Common myeloid progenitor, CD34-positive (primary cell): ENCODE results near the gene NT5C1A.
A peak's percentile ranks its signal among the peaks of the same experiment; 100 is the strongest.

Experiments
- CTCF ChIA-PET: fragments of 350-600 bp; sonication (Branson Sonifier 250); formaldehyde crosslinking; loops from one replicate; lab custom pipeline; 2021; ENCODE audit warnings: antibody characterized with exemption; lab: Charles Lee
- POLR2A ChIA-PET: fragments of 350-600 bp; sonication (Branson Sonifier 250); formaldehyde crosslinking; loops from one replicate; lab custom pipeline; 2021; ENCODE audit warnings: antibody characterized with exemption; lab: Charles Lee
- DNase-seq, 3 donors: peaks; one replicate each; pipeline versions ENCODE4 v3.0.0 to v3.0.0-alpha.2; 2013
- H3K27ac ChIP-seq, 2 experiments: 1 replicate in 1 of 2; 2 replicates in 1 of 2; pipeline ENCODE4 v1.7.0; 2013; ENCODE audit warnings: inconsistent platforms in 2 of 2, low read length in 2 of 2, mild to moderate bottlenecking in 2 of 2, low read depth in 1 of 2, moderate library complexity in 1 of 2; ENCODE audit not compliant: severe bottlenecking in 2 of 2, insufficient read depth in 1 of 2, poor library complexity in 1 of 2
- H3K27me3 ChIP-seq, 5 experiments: replicated peaks in 2 of 5; 1 replicate in 3 of 5; 2 replicates in 2 of 5; pipeline versions ENCODE4 v1.6.1 to v1.7.0; 2013; ENCODE audit warnings: low read length in 4 of 5, mild to moderate bottlenecking in 2 of 5, moderate library complexity in 2 of 5, inconsistent platforms in 1 of 5; ENCODE audit not compliant: insufficient read depth in 5 of 5, control insufficient read depth in 4 of 5
- H3K36me3 ChIP-seq, 4 experiments: 1 replicate in 2 of 4; 2 replicates in 2 of 4; pipeline versions ENCODE4 v1.6.1 to v1.7.0; 2013; ENCODE audit warnings: low read length in 3 of 4, control low read depth in 1 of 4, mild to moderate bottlenecking in 1 of 4; ENCODE audit not compliant: control insufficient read depth in 4 of 4, insufficient read depth in 4 of 4
- H3K4me1 ChIP-seq, 4 experiments: 1 replicate in 3 of 4; 2 replicates in 1 of 4; pipeline versions ENCODE4 v1.6.1 to v1.7.1; 2013; ENCODE audit warnings: low read length in 3 of 4, mild to moderate bottlenecking in 3 of 4, control low read depth in 1 of 4, inconsistent platforms in 1 of 4, moderate library complexity in 1 of 4; ENCODE audit not compliant: control insufficient read depth in 4 of 4, insufficient read depth in 4 of 4; ENCODE audit errors: control extremely low read depth in 1 of 4
- H3K4me3 ChIP-seq, 7 experiments: 1 replicate in 4 of 7; 2 replicates in 3 of 7; pipeline versions ENCODE4 v1.5.1 to v1.7.0; 2013; ENCODE audit warnings: mild to moderate bottlenecking in 7 of 7, low read length in 6 of 7, moderate library complexity in 6 of 7, inconsistent platforms in 2 of 7, low read depth in 2 of 7, control low read depth in 1 of 7; ENCODE audit not compliant: insufficient read depth in 4 of 7, control insufficient read depth in 1 of 7; ENCODE audit errors: extremely low read depth in 1 of 7
- H3K9me3 ChIP-seq, 5 experiments: 1 replicate in 4 of 5; 2 replicates in 1 of 5; pipeline versions ENCODE4 v1.6.1 to v1.7.1; 2013; ENCODE audit warnings: low read length in 4 of 5, mild to moderate bottlenecking in 2 of 5, inconsistent platforms in 1 of 5, low read depth in 1 of 5, moderate library complexity in 1 of 5; ENCODE audit not compliant: control insufficient read depth in 4 of 5, insufficient read depth in 2 of 5; ENCODE audit errors: control extremely low read depth in 1 of 5
- WGBS: methylation state at CpG from one replicate; pipeline ENCODE4 v1.1.5; 2013; ENCODE audit not compliant: insufficient coverage; 5-methylcytosine and 5-hydroxymethylcytosine counted together

NT5C1A gene

GRCh38 chr1:39625009-39625408, 46.9 kb downstream of the NT5C1A start:
- POLR2A ChIA-PET, result no interaction called here
- Histone ChIP-seq H3K27me3 (peaks cover 0 to 16% (median 0%) of the 10 kb centered on the region in 5 experiments), H3K36me3 (peaks cover 0 to 5% (median under 1%) of the 10 kb centered on the region in 4 experiments), H3K27ac (no peak overlapping the region), H3K4me3 (no peak overlapping the region), H3K4me1 (no peaks in the 10 kb centered on the region), H3K9me3 (no peaks in the 10 kb centered on the region)
- WGBS, result 89% methylated on average over 8 of the region's 8 CpGs
- DNase-seq, result no peak
- CTCF ChIA-PET, result interaction anchor here (0.9 kb wide), 1 partner anchor 13 kb away, joined by 3 read pairs; no protein-coding TSS in a partner anchor

DNA sequence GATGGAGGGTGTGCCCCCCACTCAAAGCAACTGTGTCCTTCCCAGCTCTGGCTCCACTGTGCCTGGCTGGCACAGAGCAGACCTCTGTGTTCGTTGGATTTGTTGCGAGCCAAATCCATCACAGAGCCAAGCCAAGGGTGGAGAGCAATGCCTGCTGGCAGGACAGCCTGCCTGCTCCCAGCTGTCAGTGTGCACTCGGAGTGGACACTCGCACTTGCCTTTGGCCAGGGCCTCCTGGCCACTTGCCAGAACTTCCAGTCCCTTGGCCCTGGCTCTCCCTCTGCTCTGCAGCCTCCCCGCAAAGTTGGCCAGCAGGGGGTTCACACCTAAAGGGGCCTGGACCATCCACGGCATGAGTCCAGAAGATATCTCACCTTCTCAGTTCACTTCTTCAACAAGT, 48.9 kb downstream of the NT5C1A start:
- CTCF ChIA-PET, result interaction anchor here (1.5 to 5.0 kb wide), 3 partner anchors 12 to 35 kb away, joined by 7 to 27 read pairs (median 7); no protein-coding TSS in a partner anchor

DNA sequence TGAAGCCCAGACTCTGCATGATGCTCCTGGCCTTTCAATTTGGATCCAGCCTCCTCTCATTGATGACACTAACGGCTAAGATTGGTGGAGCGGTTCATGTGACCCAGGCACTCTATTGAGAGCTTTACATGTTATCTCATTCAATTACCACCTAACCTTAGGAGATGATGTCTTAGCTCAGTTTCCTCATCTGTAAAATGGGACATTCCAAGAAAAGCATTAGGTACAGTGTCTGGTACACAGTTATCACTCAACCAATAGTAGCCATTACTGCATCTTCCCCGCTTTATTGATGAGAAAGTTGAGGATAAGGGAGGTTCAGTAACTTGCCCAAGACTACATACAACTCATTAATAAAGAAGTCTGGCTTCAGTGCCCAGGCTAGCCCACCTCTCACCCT, 49.5 kb downstream of the NT5C1A start:
- Histone ChIP-seq H3K9me3 (no peaks in the 10 kb centered on the region), H3K36me3 (no peaks in the 10 kb centered on the region), H3K27me3 (peaks cover 0 to 8% (median 0%) of the 10 kb centered on the region in 5 experiments), H3K27ac (no peak overlapping the region), H3K4me3 (no peak overlapping the region), H3K4me1 (no peaks in the 10 kb centered on the region)
- ChIA-PET CTCF (interaction anchor here (1.0 to 5.0 kb wide), 4 partner anchors 11 to 35 kb away, joined by 3 to 27 read pairs (median 7); no protein-coding TSS in a partner anchor), POLR2A (no interaction called here)
- DNase-seq, result no peak
- 100% methylated on average over 1 of the region's 3 CpGs for WGBS

More for the DNA sequence above, 48.9 kb downstream of the NT5C1A start:
- no peaks in the 10 kb centered on the region for H3K4me1 ChIP-seq
- POLR2A ChIA-PET, result no interaction called here
- H3K27me3 ChIP-seq, result peaks cover 0 to 12% (median 0%) of the 10 kb centered on the region in 5 experiments
- no peak overlapping the region for H3K27ac ChIP-seq
- no peaks in the 10 kb centered on the region for H3K36me3 ChIP-seq
- no peak overlapping the region for H3K4me3 ChIP-seq
- 95% methylated on average over 6 of the region's 6 CpGs for WGBS
- DNase-seq, result no peak
- no peaks in the 10 kb centered on the region for H3K9me3 ChIP-seq

GRCh38 chr1:39620659-39621165, 51.2 kb downstream of the NT5C1A start:
- CTCF ChIA-PET, result interaction anchor here (1.4 to 5.0 kb wide), 2 partner anchors 9 to 14 kb away, joined by 3 to 27 read pairs; no protein-coding TSS in a partner anchor
- WGBS, result 100% methylated on average over 2 of the region's 3 CpGs
- POLR2A ChIA-PET, result no interaction called here

DNA sequence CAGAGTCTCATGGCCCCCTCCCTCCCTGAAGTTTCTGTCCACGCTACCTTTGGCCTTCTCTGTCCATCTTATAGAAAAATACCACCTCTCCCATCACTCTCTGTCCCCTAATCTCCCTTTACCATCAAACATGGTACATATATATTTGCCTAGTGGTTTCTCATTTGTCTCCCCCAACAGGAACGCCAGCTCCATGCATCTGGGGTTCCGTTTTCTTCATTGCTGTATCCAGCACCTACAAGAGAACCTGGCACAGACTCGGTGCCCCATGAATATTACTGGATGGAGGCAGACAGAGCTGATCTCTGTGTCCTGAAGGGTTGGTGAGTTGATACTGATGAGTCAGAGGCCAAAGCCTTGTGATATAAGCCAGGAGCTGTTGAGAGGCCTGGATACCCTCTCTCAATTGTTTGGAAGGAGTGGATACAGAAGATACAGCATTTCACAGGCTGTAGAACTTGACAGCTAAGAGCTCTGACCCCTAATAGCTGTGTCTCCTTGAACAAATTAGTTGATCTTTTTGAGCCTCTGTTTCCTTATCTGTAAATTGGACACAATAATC, 54.3 kb downstream of the NT5C1A start:
- Histone ChIP-seq H3K9me3 (no peaks in the 10 kb centered on the region), H3K27me3 (no peaks in the 10 kb centered on the region), H3K36me3 (no peaks in the 10 kb centered on the region), H3K4me3 (no peak overlapping the region), H3K4me1 (no peaks in the 10 kb centered on the region), H3K27ac (no peak overlapping the region)
- 84% methylated on average over 3 of the region's 4 CpGs for WGBS
- ChIA-PET POLR2A (no interaction called here), CTCF (interaction anchor here (1.1 to 1.7 kb wide), 5 partner anchors 9 to 103 kb away, joined by 3 to 7 read pairs (median 3); no protein-coding TSS in a partner anchor)
- no peak for DNase-seq

More at GRCh38 chr1:39620659-39621165, 51.2 kb downstream of the NT5C1A start:
- H3K9me3 ChIP-seq, result no peaks in the 10 kb centered on the region
- DNase-seq, result no peak
- H3K4me3 ChIP-seq, result no peak overlapping the region
- no peaks in the 10 kb centered on the region for H3K4me1 ChIP-seq
- H3K27me3 ChIP-seq, result peaks cover 0 to 8% (median 0%) of the 10 kb centered on the region in 5 experiments
- H3K36me3 ChIP-seq, result no peaks in the 10 kb centered on the region
- no peak overlapping the region for H3K27ac ChIP-seq

- Histone ChIP-seq H3K4me3 (no peak overlapping the region), H3K27me3 (peaks cover 0 to 2% (median 0%) of the 10 kb centered on the region in 5 experiments), H3K27ac (no peak overlapping the region), H3K36me3 (no peaks in the 10 kb centered on the region), H3K4me1 (no peaks in the 10 kb centered on the region), H3K9me3 (no peaks in the 10 kb centered on the region)
- 83% methylated on average over 3 of the region's 8 CpGs for WGBS
- ChIA-PET CTCF (interaction anchor here (0.6 to 1.1 kb wide), 2 partner anchors 38 to 203 kb away, joined by 3 read pairs; no protein-coding TSS in a partner anchor), POLR2A (no interaction called here)
- DNase-seq, result peak in 2 of 3 donors; percentile 30
Observed at GRCh38 chr1:39615086-39615673, 56.7 kb downstream of the NT5C1A start.

DNA sequence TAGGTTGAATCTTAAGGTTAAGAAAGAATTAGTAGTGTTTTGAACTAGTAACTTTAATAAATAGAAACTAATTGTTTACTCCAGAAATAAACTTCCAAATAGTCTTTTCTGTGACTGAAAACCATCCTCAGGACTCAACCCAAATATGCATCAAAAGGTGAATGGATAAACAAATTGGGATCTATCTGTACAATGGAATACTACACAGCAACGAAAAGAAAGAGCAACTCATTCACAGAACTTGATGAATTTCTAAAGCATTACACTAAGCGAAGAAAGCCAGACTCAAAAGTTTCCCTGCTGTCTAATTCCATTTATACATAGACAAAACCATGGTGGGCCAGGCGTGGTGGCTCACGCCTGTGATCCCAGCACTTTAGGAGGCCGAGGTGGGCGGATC, 57.4 kb downstream of the NT5C1A start:
- Histone ChIP-seq H3K27me3 (peaks cover 0 to 2% (median 0%) of the 10 kb centered on the region in 5 experiments), H3K36me3 (no peaks in the 10 kb centered on the region), H3K27ac (no peak overlapping the region), H3K4me1 (peaks cover 0 to 4% (median 0%) of the 10 kb centered on the region in 4 experiments), H3K9me3 (no peaks in the 10 kb centered on the region), H3K4me3 (no peak overlapping the region)
- POLR2A ChIA-PET, result no interaction called here
- no peak for DNase-seq
- CTCF ChIA-PET, result interaction anchor here (0.6 to 1.6 kb wide), 6 partner anchors 9 to 202 kb away, joined by 3 to 7 read pairs (median 3); partner anchors contain the start of gene HEYL
- WGBS, result 100% methylated on average over 1 of the region's 6 CpGs
